Measurements from ENCODE around the gene ODR4. TPM values are rescaled to one million over a fixed set of nuclear protein-coding genes. Genes with fewer than 3 reads are reported as not detected.

ODR4 gene
- total and polyA plus RNA-seq, 2 of the 4 experiments (the other 2 are of a cell fraction): 9.4 to 9.7 TPM

DNA sequence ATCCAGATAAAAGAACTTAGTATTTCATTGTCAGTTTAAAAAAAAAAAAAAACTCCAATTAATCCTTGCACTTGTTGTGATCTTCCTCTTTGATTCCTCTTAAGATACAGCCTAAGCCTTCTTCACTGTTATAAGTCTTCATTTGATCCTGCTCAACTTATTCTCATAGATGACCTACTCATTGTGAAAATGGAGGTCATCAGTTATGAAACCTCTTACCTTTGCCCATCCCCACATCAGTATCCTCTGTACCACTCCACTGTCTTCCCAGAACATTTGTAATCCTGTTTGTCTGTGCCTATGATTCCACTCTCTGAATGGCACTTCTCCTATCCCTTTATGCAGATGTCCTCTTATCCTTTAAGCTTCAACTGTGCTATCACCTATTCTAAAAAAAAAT lies 28.0 kb downstream of the ODR4 start:
- no peak overlapping the region for H3K4ac ChIP-seq (ENCODE audit: low read depth, low read length)
- no peaks in the 10 kb centered on the region for H3K27me3 ChIP-seq (ENCODE audit: control insufficient read depth, insufficient read depth, low read length)
- no peak overlapping the region for H2AK5ac ChIP-seq (ENCODE audit: low read depth, low read length)
- no peak overlapping the region for H3K18ac ChIP-seq (ENCODE audit: low read depth, low read length)
- no peak overlapping the region for H4K8ac ChIP-seq (ENCODE audit: low read depth in 2 of 2, low read length in 2 of 2)
- H2BK15ac ChIP-seq (ENCODE audit: low read depth, low read length): no peak overlapping the region
- no peak overlapping the region for H3K27ac ChIP-seq (ENCODE audit: insufficient read depth, low read length)
- H4K20me1 ChIP-seq (ENCODE audit: insufficient read depth, low read length): no peaks in the 10 kb centered on the region
- intact Hi-C loops (cut with micrococcal nuclease): loop anchor here (1.0 to 5.0 kb wide), 5 partner anchors 79 to 583 kb away; no protein-coding TSS in a partner anchor
- H3K14ac ChIP-seq (replicated peaks; ENCODE audit: low read depth, low read length): no peak overlapping the region
- peaks cover 17% of the 10 kb centered on the region for H3K36me3 ChIP-seq (ENCODE audit: control insufficient read depth, insufficient read depth, low read length)
- no peak overlapping the region for H4K5ac ChIP-seq (ENCODE audit: low read depth, low read length)
- H2BK5ac ChIP-seq (ENCODE audit: low read depth, low read length, poor library complexity, severe bottlenecking): no peak overlapping the region
- H3K4me1 ChIP-seq (ENCODE audit: control insufficient read depth, insufficient read depth, low read length): no peaks in the 10 kb centered on the region; the same call in 1 of the 2 replicates
- H2BK20ac ChIP-seq (ENCODE audit: low read depth, low read length): no peak overlapping the region
- TF ChIP-seq NFE2L2 (IDR thresholded peaks at IDR 0.05; ENCODE audit: low read depth, low read length) (no peak), SMC3 (IDR thresholded peaks at IDR 0.05; ENCODE audit: low read depth, low read length) (no peak), MXI1 (IDR thresholded peaks at IDR 0.05; ENCODE audit: borderline replicate concordance, low read depth, low read length) (no peak), CHD1 (IDR thresholded peaks at IDR 0.05; ENCODE audit: low read depth, low read length) (no peak), RAD21 (IDR thresholded peaks at IDR 0.05; ENCODE audit: low read length) (no peak), BHLHE40 (IDR thresholded peaks at IDR 0.05; ENCODE audit: low read depth, low read length) (no peak), POLR2A (IDR thresholded peaks at IDR 0.05; ENCODE audit: low read depth, low read length) (no peak), RFX5 (IDR thresholded peaks at IDR 0.05; ENCODE audit: low read depth, low read length) (no peak), MAZ (IDR thresholded peaks at IDR 0.05; ENCODE audit: borderline replicate concordance, low read depth, low read length) (no peak), FOS (IDR thresholded peaks at IDR 0.05; ENCODE audit: low read depth, low read length) (no peak), MAFK (IDR thresholded peaks at IDR 0.05; ENCODE audit: low read depth, low read length) (no peak), CEBPB (IDR thresholded peaks at IDR 0.05; ENCODE audit: low read depth, low read length) (no peak), RCOR1 (IDR thresholded peaks at IDR 0.05; ENCODE audit: insufficient replicate concordance, low read length) (no peak)
- TF ChIP-seq, protein P1, sequence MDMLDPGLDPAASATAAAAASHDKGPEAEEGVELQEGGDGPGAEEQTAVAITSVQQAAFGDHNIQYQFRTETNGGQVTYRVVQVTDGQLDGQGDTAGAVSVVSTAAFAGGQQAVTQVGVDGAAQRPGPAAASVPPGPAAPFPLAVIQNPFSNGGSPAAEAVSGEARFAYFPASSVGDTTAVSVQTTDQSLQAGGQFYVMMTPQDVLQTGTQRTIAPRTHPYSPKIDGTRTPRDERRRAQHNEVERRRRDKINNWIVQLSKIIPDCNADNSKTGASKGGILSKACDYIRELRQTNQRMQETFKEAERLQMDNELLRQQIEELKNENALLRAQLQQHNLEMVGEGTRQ (IDR thresholded peaks at IDR 0.05; ENCODE audit: low read depth, low read length): no peak
- TF ChIP-seq, protein P2, sequence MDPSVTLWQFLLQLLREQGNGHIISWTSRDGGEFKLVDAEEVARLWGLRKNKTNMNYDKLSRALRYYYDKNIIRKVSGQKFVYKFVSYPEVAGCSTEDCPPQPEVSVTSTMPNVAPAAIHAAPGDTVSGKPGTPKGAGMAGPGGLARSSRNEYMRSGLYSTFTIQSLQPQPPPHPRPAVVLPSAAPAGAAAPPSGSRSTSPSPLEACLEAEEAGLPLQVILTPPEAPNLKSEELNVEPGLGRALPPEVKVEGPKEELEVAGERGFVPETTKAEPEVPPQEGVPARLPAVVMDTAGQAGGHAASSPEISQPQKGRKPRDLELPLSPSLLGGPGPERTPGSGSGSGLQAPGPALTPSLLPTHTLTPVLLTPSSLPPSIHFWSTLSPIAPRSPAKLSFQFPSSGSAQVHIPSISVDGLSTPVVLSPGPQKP (IDR thresholded peaks at IDR 0.05; ENCODE audit: borderline replicate concordance, low read depth, low read length): no peak
- TF ChIP-seq, protein P3, sequence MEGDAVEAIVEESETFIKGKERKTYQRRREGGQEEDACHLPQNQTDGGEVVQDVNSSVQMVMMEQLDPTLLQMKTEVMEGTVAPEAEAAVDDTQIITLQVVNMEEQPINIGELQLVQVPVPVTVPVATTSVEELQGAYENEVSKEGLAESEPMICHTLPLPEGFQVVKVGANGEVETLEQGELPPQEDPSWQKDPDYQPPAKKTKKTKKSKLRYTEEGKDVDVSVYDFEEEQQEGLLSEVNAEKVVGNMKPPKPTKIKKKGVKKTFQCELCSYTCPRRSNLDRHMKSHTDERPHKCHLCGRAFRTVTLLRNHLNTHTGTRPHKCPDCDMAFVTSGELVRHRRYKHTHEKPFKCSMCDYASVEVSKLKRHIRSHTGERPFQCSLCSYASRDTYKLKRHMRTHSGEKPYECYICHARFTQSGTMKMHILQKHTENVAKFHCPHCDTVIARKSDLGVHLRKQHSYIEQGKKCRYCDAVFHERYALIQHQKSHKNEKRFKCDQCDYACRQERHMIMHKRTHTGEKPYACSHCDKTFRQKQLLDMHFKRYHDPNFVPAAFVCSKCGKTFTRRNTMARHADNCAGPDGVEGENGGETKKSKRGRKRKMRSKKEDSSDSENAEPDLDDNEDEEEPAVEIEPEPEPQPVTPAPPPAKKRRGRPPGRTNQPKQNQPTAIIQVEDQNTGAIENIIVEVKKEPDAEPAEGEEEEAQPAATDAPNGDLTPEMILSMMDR (conservative IDR thresholded peaks at IDR 0.05; ENCODE audit: low read depth, low read length): no peak
- H3K79me1 ChIP-seq (ENCODE audit: low read depth in 1 of 2, low read length in 2 of 2): no peaks in the 10 kb centered on the region
- ChIA-PET POLR2A (ENCODE audit: unreplicated experiment) (no interaction called here), CTCF (interaction anchor here (0.7 to 1.2 kb wide), 3 partner anchors 10 to 29 kb away, joined by 3 to 4 read pairs (median 3); partner anchors contain the start of gene TPR)
- no peak overlapping the region for H2BK120ac ChIP-seq (ENCODE audit: low read depth, low read length)
- no peak overlapping the region for H3K9ac ChIP-seq (ENCODE audit: low read depth, low read length)
- no peak overlapping the region for H3K56ac ChIP-seq (ENCODE audit: extremely low read depth, insufficient read depth, low read length)
- H2AFZ ChIP-seq (replicated peaks; ENCODE audit: low read length, poor library complexity): no peak overlapping the region
- H3K9me3 ChIP-seq (ENCODE audit: control insufficient read depth, insufficient read depth, low read length): no peaks in the 10 kb centered on the region
- in situ Hi-C loops (cut with MboI; ENCODE audit: low sequenced_read_pairs): loop anchor here (5.0 kb wide), 1 partner anchor 584 kb away; no protein-coding TSS in a partner anchor
- no peak overlapping the region for H2AK9ac ChIP-seq (replicated peaks; ENCODE audit: low read depth, low read length, poor library complexity)
- no peak overlapping the region for H3K4me3 ChIP-seq (ENCODE audit: insufficient read depth, low read depth, low read length)
- DNase-seq (no peak), ATAC-seq (ENCODE audit: low read depth) (no peak)
- no peak overlapping the region for H3K4me2 ChIP-seq (ENCODE audit: low read depth, low read length)
- dilution Hi-C loops (cut with HindIII; ENCODE audit: low sequenced_read_pairs, unreplicated experiment): no loop called here
- H3K9me1 ChIP-seq (ENCODE audit: insufficient read depth, low read length): no peaks in the 10 kb centered on the region
- no peak overlapping the region for H4K91ac ChIP-seq (ENCODE audit: insufficient read depth, low read depth, low read length)
- no peak overlapping the region for H3K23ac ChIP-seq (ENCODE audit: low read depth, low read length)
- no TSS peak for BruUV-seq (replicated peaks)

Measured in IMR-90 (cell line).